Measurements from ENCODE around the gene NCF2.
A peak's percentile ranks its signal among the peaks of the same experiment; 100 is the strongest.

NCF2 gene

DNA sequence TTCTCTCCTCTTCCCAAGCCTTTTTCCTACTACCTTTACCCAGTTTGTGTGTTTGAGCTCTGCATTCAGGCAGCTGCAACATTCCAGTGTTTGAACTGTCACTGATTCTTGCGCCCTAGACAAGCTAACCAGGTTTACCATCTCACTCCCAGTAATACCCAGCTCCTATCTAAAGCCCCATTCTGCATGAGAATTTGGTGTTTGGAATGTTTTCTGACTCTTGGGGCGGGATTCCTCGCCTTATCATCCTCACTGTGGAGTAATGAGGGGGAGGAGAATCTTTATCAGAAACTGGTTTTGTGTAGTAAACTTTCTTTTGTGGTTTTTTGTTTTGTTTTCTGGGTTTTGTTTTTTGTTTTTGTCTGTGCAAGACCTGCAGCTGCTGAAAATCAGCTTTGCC is 36.5 kb downstream of the NCF2 start:
- no peak for FAIRE-seq
- DNase-seq (ENCODE audit: insufficient read length, low spot score), result no peak

DNA sequence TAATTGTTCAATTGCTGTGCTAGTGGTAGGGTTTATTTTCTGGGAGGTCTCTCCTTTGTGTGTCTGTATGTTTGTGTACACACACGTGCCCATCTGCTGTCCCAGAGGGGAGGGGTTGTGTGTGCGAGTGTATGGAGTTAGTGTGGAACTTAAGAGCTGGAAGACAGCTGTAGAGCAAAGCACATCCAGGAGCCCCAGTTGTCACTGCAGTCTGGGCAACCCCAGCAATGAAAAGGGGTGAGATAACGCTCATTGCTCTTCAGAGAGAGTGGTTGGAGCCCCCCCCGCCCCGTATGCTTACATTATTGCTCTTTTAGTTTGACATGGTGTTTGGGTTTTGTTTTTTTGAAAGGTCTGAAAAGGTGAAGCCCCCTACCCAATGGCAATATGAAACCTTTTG is 36.9 kb downstream of the NCF2 start:
- DNase-seq (ENCODE audit: insufficient read length, low spot score), result no peak
- FAIRE-seq, result no peak

DNA sequence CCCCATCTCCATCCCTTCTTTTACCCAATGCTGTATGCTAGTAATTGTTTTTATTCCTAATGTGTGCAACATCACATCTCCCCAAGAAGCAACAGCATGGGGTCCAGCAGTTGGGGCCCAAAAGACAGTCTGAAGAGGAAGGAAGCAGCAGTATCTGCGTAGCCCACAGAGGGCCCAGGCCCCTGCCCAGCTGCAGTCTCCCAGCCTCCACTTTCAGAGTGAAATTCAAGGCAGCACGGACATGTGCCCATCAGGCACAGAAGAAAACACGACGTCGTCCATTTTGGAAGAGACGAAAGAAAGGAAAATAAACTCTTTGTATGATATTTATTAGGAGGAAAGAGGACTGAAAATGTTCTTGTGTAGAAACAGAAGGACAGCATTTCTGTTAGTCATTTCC is 37.4 kb downstream of the NCF2 start:
- FAIRE-seq, result no peak
- DNase-seq (ENCODE audit: insufficient read length, low spot score), result no peak

DNA sequence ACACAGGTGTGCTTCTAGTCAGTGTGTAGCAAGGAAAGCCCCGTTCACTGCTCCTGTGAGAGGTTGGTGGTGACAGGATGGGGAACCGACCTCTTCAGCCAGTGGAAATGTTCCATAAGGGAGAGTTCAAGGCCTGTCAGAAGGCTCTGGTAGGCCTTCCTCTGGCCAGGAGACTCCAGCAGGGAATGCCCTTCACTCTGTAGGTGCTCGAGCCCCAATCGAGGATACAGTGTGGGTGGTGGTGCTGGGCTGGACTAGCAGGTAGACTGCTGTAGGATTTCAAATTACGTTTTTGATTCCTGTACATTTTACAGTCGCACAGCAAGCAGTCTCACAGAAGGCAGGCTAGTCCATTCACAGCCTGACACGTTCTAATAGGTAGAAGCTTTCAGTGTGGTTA is 37.8 kb downstream of the NCF2 start:
- FAIRE-seq, result no peak
- no peak for DNase-seq (ENCODE audit: insufficient read length, low spot score)

DNA sequence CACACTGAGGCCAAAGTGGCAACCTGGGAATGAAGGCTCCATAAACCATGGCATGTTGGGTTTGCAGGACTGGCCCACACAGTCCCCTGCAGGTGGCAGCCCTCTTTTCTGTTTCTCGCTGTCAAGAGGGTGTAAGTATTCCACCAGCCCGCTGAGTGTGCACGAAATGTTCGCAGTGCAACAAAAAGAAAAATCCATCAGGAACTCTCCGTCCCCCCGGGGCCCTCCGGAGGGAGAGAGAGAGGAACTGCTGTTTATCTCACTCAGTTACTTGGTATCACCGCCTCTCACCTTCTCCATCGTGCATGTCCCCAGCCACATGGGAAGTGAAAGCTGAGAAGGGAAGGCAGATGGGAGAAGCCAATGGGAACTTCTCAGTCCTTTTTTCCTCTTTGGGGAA is 38.3 kb downstream of the NCF2 start:
- DNase-seq (ENCODE audit: insufficient read length, low spot score) (no peak), FAIRE-seq (no peak)

DNA sequence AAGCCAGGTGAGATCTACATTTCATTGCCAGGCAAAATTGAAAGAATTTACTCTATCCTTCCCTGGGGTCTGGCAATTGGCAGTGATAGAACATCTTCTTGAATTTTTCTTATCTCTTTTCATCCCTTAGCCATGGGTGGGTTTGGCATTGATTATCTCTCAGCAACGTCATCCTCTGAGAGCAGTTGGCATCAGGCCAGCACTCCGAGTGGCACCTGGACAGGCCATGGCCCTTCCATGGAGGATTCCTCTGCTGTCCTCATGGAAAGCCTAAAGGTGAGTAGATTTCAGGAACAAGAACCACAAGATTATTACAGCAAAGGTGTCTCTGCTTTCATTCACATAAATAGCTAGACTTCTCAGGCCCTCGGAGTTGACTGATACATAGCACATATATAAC is 39.3 kb downstream of the NCF2 start:
- FAIRE-seq (no peak), DNase-seq (ENCODE audit: insufficient read length, low spot score) (no peak)

DNA sequence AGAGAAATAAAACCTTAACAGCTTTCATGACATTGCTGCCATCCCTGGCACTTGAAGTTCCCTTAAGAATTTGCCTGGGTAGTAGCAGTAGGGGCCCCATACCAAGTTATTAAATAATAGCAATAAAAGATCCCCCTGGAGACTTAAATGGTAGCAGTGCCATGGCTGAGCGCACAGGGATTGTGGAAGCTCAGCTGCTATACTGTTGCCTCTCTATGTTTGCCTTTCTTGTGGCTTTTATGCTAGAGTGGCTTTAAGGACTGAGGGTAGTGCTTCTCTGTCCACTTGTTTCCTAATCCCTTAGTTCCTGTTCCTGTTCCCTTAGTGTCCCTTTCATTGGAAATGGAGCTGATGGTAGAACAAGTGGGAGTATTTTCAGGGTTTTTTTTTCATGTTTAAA is 42.1 kb downstream of the NCF2 start:
- DNase-seq (ENCODE audit: insufficient read length, low spot score) (no peak), FAIRE-seq (no peak)

DNA sequence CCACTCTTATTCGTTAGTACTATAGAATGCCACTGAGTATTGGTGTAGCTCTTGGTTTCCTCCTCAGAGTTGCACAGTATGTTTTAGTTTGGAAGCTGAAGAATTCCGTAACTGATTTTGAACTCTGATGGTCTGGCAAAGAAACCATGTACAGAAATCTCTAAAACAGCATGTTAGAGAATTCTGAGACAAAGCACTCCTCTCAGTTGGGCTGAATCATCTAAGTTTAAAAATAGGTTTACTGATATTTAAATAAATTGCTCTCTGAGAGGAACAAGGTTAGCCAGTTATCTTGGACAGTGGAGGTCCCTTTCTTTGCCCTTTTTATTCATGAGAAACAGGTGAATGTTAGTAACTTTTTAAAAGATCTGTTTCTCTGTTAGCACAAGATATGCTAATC is 43.8 kb downstream of the NCF2 start:
- FAIRE-seq, result no peak
- no peak for DNase-seq (ENCODE audit: insufficient read length, low spot score)

DNA sequence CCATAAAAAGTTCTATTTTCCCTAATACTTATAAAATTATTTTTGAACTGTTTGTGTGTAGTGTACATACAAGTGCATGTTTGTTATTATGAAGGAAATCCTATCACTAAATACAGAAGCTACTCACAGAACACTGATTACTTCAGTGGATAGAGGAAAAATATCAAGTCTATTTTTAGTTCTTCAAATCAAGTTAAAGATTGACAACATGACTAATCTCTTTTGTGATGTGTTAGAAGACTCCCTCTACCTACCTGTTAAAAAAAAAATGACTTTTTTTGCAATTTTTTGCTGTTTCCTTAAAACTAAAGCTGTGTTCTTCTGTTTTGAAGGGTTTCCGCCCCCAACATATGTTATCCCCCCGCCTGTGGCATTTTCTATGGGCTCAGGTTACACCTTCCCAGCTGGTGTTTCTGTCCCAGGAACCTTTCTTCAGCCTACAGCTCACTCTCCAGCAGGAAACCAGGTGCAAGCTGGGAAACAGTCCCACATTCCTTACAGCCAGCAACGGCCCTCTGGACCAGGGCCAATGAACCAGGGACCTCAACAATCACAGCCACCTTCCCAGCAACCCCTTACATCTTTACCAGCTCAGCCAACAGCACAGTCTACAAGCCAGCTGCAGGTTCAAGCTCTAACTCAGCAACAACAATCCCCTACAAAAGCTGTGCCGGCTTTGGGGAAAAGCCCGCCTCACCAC is 45.5 kb downstream of the NCF2 start:
- DNase-seq (ENCODE audit: insufficient read length, low spot score) (no peak), FAIRE-seq (no peak)

DNA sequence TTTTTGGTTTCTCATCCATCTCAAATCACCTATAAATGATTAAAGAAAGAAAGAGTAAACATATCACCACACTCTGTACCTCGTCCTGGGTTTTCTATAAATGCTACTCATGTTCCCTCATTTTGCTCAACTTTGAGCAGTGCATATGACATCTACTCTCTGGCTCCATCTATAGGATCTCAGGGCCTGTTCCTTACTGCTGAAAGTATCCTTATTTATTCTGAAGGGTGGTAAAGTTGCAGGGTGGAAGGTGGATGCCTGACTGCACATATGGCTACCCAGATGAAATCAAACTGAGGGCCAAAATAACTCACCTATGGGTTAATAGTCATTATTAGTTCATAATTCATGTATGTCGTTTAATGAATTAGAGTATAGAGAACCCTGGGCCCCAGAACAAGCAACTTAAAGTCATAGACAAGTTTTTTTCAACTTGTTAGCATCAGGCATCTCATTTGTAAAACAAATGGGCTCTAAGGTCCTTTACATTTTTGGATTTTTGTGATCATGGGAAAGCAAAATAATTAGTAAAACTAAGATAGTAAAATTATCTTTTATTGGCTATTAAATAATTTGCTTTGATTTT is 46.5 kb downstream of the NCF2 start:
- FAIRE-seq (no peak), DNase-seq (ENCODE audit: insufficient read length, low spot score) (peak; percentile 43)

DNA sequence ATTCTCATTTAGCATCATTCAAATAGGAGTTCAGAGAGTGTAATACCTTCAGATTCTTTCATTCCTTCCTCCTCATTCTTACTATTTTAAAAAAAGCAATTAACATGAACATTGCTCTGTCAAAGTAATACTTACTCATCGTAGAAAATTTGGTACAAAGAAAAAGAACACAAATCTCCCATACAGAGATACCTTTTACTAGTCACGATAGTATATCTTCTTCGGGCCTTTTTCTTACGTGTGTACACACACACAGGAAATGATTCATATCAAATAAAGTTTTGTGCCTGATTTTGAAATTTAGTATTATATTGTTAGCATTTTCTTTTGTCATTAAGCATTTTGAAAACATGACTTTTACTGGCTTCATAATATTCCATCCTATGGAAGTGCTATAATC is 52.9 kb downstream of the NCF2 start:
- DNase-seq (ENCODE audit: insufficient read length, low spot score) (no peak), FAIRE-seq (no peak)

DNA sequence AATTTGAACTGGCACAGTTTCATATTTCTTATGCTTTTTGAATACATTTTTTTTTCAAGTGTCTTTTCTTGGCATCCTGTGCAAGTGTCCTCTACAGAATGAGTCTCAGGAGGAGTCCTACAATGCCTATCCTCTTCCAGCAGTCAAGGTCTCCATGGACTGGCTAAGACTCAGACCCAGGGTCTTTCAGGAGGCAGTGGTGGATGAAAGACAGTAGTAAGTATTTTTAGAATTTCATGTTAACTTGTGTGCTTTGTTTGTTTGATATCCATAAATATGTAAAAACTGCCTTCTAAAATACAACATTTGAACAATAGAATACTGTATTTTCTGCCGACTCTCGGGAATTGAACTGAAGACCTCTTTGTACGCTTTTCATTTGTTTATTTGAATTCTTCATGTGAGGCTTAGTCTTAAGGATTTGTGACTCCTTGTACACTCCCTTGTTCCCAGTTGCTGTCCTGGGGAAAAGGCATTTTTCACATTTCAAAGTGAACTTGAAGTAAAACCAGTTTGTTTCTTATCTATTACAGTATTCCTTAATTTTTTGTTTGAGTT is 56.6 kb downstream of the NCF2 start:
- FAIRE-seq (no peak), DNase-seq (ENCODE audit: insufficient read length, low spot score) (no peak)

DNA sequence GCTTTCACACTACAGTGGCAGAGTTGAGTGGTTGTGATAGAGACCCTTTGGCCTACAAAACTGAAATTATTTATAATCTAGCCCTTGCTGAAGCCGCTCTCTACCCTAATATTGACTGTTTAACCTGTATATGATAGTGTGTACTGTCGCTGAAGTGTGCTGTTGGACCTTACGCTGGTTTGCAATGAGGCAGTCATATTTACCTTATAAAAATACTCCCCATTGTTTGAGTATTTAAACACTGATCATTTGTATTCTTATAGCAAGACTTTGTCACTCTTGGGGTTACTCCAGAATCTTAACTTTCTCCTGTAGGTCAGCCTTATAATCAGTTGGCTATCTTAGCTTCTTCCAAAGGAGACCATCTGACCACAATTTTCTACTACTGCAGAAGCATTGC is 61.7 kb downstream of the NCF2 start:
- no peak for DNase-seq (ENCODE audit: insufficient read length, low spot score)
- no peak for FAIRE-seq

DNA sequence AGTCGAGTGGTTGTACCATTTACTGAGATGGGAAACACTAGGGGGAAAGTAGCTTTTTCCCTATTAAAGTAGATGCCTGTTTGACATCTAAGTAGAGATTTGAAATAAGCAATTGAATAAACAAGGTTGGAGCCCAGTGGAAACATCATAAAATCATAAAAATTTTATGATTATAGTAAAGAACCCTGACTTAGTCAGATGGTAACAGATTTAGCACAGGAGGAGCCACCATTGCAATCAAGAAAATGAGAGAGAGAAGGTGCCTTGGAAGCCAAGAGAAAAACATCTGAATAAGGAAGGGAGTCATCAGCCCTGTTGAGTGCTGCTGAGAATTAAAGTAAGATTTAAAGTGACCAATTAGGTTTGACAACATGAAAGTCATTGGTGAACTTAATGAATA is 68.2 kb downstream of the NCF2 start:
- FAIRE-seq (no peak), DNase-seq (ENCODE audit: insufficient read length, low spot score) (no peak)

DNA sequence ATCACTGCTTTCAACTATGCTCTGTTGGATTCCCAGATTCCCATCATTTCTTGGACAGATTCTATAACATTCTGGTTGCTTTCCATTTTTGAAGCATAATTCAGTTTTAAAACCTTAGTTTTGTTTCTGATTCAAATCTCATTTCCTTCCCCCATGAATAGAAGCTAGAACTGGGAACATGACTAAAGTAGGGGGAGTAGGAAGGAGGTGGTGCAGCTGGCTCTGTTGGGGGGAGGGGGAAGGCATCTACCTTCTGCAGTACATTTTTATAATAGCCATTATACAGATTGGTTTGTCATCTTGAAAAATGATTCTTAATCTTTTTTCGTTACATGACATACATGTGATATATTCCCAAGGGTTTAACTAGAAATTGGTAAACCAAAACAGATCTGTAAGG is 69.9 kb downstream of the NCF2 start:
- DNase-seq (ENCODE audit: insufficient read length, low spot score) (no peak), FAIRE-seq (no peak)

DNA sequence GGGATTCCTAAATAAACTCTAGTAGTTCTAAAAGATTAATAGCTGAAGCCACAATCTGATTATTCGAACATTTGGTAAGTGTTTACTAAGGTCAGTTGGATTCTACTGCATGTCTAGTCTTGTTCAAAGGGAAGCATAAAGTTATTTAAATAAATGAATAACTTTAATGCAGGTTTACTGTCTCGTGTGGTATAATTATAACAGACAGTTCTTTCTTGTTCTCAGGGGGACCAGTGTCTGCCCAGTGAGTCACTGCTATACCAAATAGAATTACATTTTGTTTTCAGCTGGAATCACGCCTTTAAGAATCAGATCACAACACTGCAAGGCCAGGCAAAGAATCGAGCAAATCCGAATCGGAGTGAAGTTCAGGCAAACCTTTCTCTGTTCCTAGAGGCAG is 72.9 kb downstream of the NCF2 start:
- FAIRE-seq (no peak), DNase-seq (ENCODE audit: insufficient read length, low spot score) (no peak)

DNA sequence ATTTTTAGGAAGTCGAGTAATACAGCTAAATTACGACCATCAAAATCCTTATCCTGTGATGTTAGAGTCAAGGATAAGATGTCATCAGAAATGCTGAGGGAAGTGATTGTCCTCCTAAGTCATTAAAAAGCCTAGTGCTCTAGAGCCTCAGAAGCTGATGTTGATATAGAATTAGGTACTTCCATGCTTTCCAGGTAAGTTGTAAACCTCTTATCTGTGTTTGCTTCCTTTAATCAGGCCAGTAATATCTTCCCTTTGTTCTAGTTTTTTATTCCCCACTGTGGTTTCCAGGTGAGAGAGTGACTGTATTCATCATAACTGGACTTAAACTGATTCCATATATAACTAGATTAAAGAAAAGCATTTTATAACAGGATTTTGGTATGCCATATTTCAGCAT is 73.5 kb downstream of the NCF2 start:
- FAIRE-seq, result no peak
- DNase-seq (ENCODE audit: insufficient read length, low spot score), result no peak

DNA sequence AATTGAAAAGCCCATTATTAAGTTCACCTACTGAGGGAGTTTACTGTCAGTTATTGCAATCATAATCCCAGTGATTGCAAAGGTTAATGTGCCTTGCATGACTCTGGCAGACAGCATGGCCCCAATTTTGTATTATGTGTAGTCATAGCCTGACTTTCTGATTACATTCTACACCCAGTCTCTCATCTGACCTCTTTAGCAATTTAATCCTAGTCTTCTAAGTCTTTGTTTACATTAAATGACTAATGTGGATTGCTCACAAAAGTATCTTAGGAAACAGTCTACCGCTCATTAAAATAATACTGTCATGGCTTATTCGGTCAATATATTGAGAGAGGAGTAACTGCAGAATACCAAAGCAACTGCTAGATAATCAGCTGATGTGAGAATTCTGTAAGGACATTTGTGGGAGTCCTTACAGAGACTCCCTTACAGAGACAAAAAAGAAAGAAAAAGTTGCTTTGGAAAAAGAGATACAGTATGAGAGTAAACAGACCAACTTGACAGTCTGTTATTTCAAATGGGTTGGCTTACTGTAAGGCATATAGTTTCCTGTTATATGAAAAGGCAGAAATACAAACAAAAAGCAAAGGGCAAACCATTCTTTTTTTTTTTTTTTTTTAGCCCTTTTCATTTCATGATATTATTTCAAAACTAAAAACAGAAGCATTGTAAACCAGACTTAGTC is 75.1 kb downstream of the NCF2 start:
- FAIRE-seq, result no peak
- DNase-seq (ENCODE audit: insufficient read length, low spot score), result peak; percentile 12

DNA sequence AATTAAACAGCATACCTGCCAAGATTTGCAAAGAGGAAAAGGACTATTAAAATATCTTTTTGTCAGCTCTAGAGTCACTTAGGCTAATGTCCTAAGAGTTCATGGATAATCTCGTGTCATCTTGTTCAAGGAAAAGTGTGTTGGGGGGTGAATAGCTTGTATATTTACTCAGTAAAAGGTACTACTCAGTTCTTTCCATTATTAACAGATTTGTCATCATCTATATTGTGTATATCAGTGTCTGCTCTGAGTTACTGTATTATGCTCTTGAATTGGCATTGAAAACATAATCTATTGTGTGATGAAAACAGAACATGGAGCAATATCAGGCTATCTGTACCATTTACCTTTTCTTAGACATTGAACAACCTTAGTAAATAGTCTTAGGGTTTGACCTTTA is 76.0 kb downstream of the NCF2 start:
- no peak for DNase-seq (ENCODE audit: insufficient read length, low spot score)
- FAIRE-seq, result no peak

DNA sequence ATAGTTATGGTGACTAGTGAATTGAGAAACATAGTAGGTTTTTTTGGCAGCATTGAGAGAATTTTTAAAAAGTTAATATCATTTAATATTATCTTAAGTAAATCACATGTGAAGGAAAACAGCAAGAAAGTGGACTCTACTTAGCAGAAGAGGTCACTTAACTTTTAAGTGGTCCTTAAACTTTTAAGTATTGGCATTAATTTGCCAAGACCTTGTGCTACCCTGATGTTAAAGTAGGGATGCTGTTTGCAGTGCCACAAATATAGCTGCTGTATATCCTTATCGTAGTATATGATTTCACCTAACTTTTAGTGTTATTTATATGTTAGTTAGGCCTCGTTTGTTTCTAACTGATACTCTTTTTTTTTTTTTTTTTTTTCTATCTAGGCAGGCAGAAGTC is 77.8 kb downstream of the NCF2 start:
- no peak for FAIRE-seq
- DNase-seq (ENCODE audit: insufficient read length, low spot score), result no peak

DNA sequence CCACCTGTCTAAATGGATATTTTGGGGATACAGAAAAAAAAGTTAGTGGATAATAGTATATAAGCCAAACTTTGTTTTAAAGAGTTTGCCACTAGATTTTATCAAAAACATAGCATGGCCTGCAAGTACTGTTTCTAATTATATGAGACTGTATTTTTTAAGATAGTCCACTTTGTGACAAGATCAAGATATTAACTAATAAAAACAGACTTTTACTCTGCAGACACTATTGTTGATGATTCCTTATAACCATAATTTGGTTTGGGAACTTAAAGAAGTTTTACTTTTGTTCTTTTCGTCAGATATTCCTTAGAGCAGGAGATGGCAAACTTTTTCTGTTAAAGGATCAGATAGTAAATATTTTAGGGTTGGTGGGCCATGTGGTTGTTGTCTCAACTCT is 81.6 kb downstream of the NCF2 start:
- DNase-seq (ENCODE audit: insufficient read length, low spot score) (no peak), FAIRE-seq (no peak)

DNA sequence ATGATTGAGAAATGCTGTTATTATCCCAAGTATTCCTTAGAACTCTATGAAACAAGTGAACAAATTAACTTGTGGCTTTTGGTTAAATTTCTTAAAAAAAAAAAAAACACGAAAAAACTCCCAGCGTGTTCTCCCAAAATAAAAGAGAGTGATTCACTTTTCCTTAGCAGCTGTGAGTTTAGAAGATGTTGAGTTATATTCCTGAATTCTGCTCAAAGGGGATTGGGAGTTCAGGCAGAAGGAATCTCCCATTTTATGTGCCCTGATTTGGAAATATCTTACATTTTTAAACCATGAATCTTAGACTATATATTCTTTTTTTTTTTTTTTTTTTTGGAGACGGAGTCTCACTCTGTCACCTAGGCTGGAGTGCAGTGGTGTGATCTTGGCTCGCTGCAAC is 83.7 kb downstream of the NCF2 start:
- FAIRE-seq, result no peak

More for the DNA sequence above, 83.7 kb downstream of the NCF2 start:
- DNase-seq (ENCODE audit: insufficient read length, low spot score), result no peak
